Breast epithelium (tissue), 3 donors: ENCODE data around the gene ORAI2.

Experiments
- CTCF ChIP-seq, 3 donors: fragments of 450-650 bp; IDR thresholded peaks; one replicate each; pipeline ENCODE4 v1.5.1; 2016 to 2017; ENCODE audit warnings: antibody characterized with exemption in 3 of 3, mild to moderate bottlenecking in 3 of 3, moderate library complexity in 3 of 3
- POLR2A ChIP-seq: fragments of 450-650 bp; IDR thresholded peaks from one replicate; pipeline ENCODE4 v1.6.1; 2016; ENCODE audit warnings: antibody characterized with exemption, mild to moderate bottlenecking, moderate library complexity
- POLR2AphosphoS5 ChIP-seq, 3 donors: sonication (generic); formaldehyde crosslinking; IDR thresholded peaks; one replicate each; pipeline ENCODE4 v1.6.1; 2017; ENCODE audit warnings: antibody characterized with exemption in 3 of 3

- TF ChIP-seq CTCF (IDR thresholded peaks at IDR 0.05) (no peak), POLR2A (no peak), POLR2AphosphoS5 (IDR thresholded peaks at IDR 0.05) (no peak)
Measured at GRCh38 chr7:102469972-102470825, 36.8 kb downstream of the ORAI2 start.
